ENCODE data around the gene CEP128.

Gene CEP128

GRCh38 chr14:80456209-80456608 is 485.3 kb downstream of the CEP128 start:
- DNase-seq, result no peak

GRCh38 chr14:80455031-80455430 is 486.5 kb downstream of the CEP128 start:
- DNase-seq, result no peak

- DNase-seq, result no peak
Observed at GRCh38 chr14:80448267-80448666, 493.3 kb downstream of the CEP128 start.

- DNase-seq, result no peak
Observed at GRCh38 chr14:80447392-80447791, 494.1 kb downstream of the CEP128 start.

Measured in stimulated activated CD4-positive, alpha-beta T cell treated with anti-CD3 and anti-CD28 coated beads, Interleukin-1b, Interleukin-23, amount 100 ng/mL, for 48 hours (primary cell).